ENCODE data around the gene SMIM15. TPM values are rescaled to one million over a fixed set of nuclear protein-coding genes. Genes with fewer than 3 reads are reported as not detected.

SMIM15 gene
- polyA plus RNA-seq, 1 donor from 2014 or later = 30.1 TPM

- H3K79me2 ChIP-seq (replicated peaks; ENCODE audit: insufficient read depth, low read length) = no peaks in the 10 kb centered on the region
- TF ChIP-seq EP300 (conservative IDR thresholded peaks at IDR 0.05; ENCODE audit: poor library complexity, severe bottlenecking) = no peak
- TF ChIP-seq SMC3 (conservative IDR thresholded peaks at IDR 0.05; ENCODE audit: poor library complexity) = no peak
- no peak for TF ChIP-seq RAD21 (conservative IDR thresholded peaks at IDR 0.05)
- no peak for TF ChIP-seq TAF1 (IDR thresholded peaks at IDR 0.05; ENCODE audit: low read depth)
- no peak for TF ChIP-seq MXI1 (conservative IDR thresholded peaks at IDR 0.05; ENCODE audit: poor library complexity, severe bottlenecking)
- TF ChIP-seq POLR2AphosphoS5 (IDR thresholded peaks at IDR 0.05) = no peak
- TF ChIP-seq EZH2 (IDR thresholded peaks at IDR 0.05; ENCODE audit: borderline replicate concordance, insufficient read depth, low read length, poor library complexity, severe bottlenecking) = no peak
- TF ChIP-seq, protein P1, sequence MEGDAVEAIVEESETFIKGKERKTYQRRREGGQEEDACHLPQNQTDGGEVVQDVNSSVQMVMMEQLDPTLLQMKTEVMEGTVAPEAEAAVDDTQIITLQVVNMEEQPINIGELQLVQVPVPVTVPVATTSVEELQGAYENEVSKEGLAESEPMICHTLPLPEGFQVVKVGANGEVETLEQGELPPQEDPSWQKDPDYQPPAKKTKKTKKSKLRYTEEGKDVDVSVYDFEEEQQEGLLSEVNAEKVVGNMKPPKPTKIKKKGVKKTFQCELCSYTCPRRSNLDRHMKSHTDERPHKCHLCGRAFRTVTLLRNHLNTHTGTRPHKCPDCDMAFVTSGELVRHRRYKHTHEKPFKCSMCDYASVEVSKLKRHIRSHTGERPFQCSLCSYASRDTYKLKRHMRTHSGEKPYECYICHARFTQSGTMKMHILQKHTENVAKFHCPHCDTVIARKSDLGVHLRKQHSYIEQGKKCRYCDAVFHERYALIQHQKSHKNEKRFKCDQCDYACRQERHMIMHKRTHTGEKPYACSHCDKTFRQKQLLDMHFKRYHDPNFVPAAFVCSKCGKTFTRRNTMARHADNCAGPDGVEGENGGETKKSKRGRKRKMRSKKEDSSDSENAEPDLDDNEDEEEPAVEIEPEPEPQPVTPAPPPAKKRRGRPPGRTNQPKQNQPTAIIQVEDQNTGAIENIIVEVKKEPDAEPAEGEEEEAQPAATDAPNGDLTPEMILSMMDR (IDR thresholded peaks at IDR 0.05; ENCODE audit: poor library complexity, severe bottlenecking) = no peak
- TF ChIP-seq REST (IDR thresholded peaks at IDR 0.05; ENCODE audit: borderline replicate concordance) = no peak
- H3K27me3 ChIP-seq (ENCODE audit: insufficient read depth, low read depth, low read length) = no peaks in the 10 kb centered on the region
- H3K36me3 ChIP-seq (ENCODE audit: insufficient read depth, low read length) = no peaks in the 10 kb centered on the region
- H3K9ac ChIP-seq (ENCODE audit: low read length) = no peak overlapping the region
- H3K4me3 ChIP-seq (ENCODE audit: low read length) = no peak overlapping the region
- H2AFZ ChIP-seq (ENCODE audit: low read depth, low read length) = no peak overlapping the region
- no peak overlapping the region for H3K4me2 ChIP-seq (ENCODE audit: low read length)
- H4K20me1 ChIP-seq (ENCODE audit: insufficient read depth) = no peaks in the 10 kb centered on the region
- no peaks in the 10 kb centered on the region for H3F3A ChIP-seq (ENCODE audit: insufficient read depth, low read length, poor library complexity, severe bottlenecking)
- no peaks in the 10 kb centered on the region for H3K9me3 ChIP-seq (ENCODE audit: low read length)
- H3K9me2 ChIP-seq (ENCODE audit: insufficient read depth, low read length) = no peaks in the 10 kb centered on the region
- no peak overlapping the region for H3K27ac ChIP-seq (ENCODE audit: low read length)
Measured at GRCh38 chr5:61205013-61205412, 42.7 kb upstream of the SMIM15 start.

DNA sequence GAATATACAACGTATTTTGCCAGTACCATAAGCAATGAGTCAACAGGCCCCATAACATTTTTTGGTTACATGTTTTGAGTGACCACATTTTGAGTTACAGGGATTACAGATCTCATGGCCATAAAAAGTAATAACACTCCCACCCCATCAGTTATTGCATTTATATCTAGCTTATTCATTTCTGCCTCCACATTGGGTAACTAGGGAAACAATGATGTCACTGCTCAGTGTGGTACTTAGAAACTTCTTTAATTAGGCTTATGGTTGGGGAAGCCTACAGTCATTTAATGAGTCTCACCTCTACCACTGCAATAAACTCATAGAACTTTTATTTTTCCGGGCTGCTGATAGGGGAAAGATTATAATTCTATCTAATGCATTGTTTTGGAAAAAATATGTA is 39.9 kb upstream of the SMIM15 start:
- H4K20me1 ChIP-seq (ENCODE audit: insufficient read depth) = no peaks in the 10 kb centered on the region
- H2AFZ ChIP-seq (ENCODE audit: low read depth, low read length) = no peak overlapping the region
- H3K4me3 ChIP-seq (ENCODE audit: low read length) = no peak overlapping the region
- no peak overlapping the region for H3K27ac ChIP-seq (ENCODE audit: low read length)
- H3K4me2 ChIP-seq (ENCODE audit: low read length) = no peak overlapping the region
- TF ChIP-seq EZH2 (IDR thresholded peaks at IDR 0.05; ENCODE audit: borderline replicate concordance, insufficient read depth, low read length, poor library complexity, severe bottlenecking) (no peak), POLR2AphosphoS5 (IDR thresholded peaks at IDR 0.05) (no peak), REST (IDR thresholded peaks at IDR 0.05; ENCODE audit: borderline replicate concordance) (no peak), RAD21 (conservative IDR thresholded peaks at IDR 0.05) (no peak), TAF1 (IDR thresholded peaks at IDR 0.05; ENCODE audit: low read depth) (no peak), MXI1 (conservative IDR thresholded peaks at IDR 0.05; ENCODE audit: poor library complexity, severe bottlenecking) (no peak), EP300 (conservative IDR thresholded peaks at IDR 0.05; ENCODE audit: poor library complexity, severe bottlenecking) (no peak), SMC3 (conservative IDR thresholded peaks at IDR 0.05; ENCODE audit: poor library complexity) (no peak)
- TF ChIP-seq, protein P1 (IDR thresholded peaks at IDR 0.05; ENCODE audit: poor library complexity, severe bottlenecking) = no peak
- no peak overlapping the region for H3K9ac ChIP-seq (ENCODE audit: low read length)
- H3F3A ChIP-seq (ENCODE audit: insufficient read depth, low read length, poor library complexity, severe bottlenecking) = no peaks in the 10 kb centered on the region
- H3K36me3 ChIP-seq (ENCODE audit: insufficient read depth, low read length) = no peaks in the 10 kb centered on the region
- no peaks in the 10 kb centered on the region for H3K9me3 ChIP-seq (ENCODE audit: low read length)
- H3K27me3 ChIP-seq (ENCODE audit: insufficient read depth, low read depth, low read length) = no peaks in the 10 kb centered on the region
- H3K9me2 ChIP-seq (ENCODE audit: insufficient read depth, low read length) = no peaks in the 10 kb centered on the region
- H3K79me2 ChIP-seq (replicated peaks; ENCODE audit: insufficient read depth, low read length) = no peaks in the 10 kb centered on the region

Measured in neural cell (in vitro differentiated cells).